IMR-90 (cell line): ENCODE data around the gene C17orf107. TPM values are rescaled to one million over a fixed set of nuclear protein-coding genes. Genes with fewer than 3 reads are reported as not detected.

Experiments
- ELK1 ChIP-seq: fragments of 150-350 bp; IDR thresholded peaks from 2 replicates; pipeline ENCODE4 v1.6.1; 2016; ENCODE audit warnings: low read depth, mild to moderate bottlenecking, low read length, moderate library complexity, borderline replicate concordance
- polyA plus RNA-seq, 3 experiments: library from polyadenylated mRNA; depleted of rRNA; stranded (reverse); fragments of >200 nt; gene quantifications; 2 replicates each; pipeline ENCODE4 v1.2.3, GENCODE V29; 2012; ENCODE audit warnings: low replicate concordance in 1 of 3
- total RNA-seq: library from RNA; depleted of rRNA; stranded (reverse); fragments of >200 nt; gene quantifications from 2 replicates; pipeline ENCODE4 v1.2.3, GENCODE V29; 2012; rRNA removed

Gene C17orf107
- total and polyA plus RNA-seq, 2 of the 4 experiments (the other 2 are of a cell fraction) = 0.54 to 0.82 TPM

- TF ChIP-seq ELK1 = no peak
Observed at GRCh38 chr17:4951486-4951885, 52.1 kb downstream of the C17orf107 start (continued).

Other genes starting within 250 kb of the C17orf107 start
- gene PELP1, start 195.4 kb upstream of the C17orf107 start, total RNA-seq = 6.3 and 9.2 TPM in 2 replicates
- gene PELP1, start 195.4 kb upstream of the C17orf107 start, polyA plus RNA-seq (2012; rRNA removed) = 20.8 and 24.0 TPM in 2 replicates
- gene ARRB2, start 188.9 kb upstream of the C17orf107 start, total RNA-seq = 3.9 and 6.1 TPM in 2 replicates
- 10.6 and 12.5 TPM in 2 replicates for gene ARRB2, start 188.9 kb upstream of the C17orf107 start, polyA plus RNA-seq (2012; rRNA removed)
- gene MED11, start 168.1 kb upstream of the C17orf107 start, total RNA-seq = 9.9 and 10.3 TPM in 2 replicates
- 23.3 and 24.1 TPM in 2 replicates for gene MED11, start 168.1 kb upstream of the C17orf107 start, polyA plus RNA-seq (2012; rRNA removed)
- under 0.01 TPM in 1 of 2 replicates, not detected in the other for gene ZMYND15, start 159.7 kb upstream of the C17orf107 start, total RNA-seq
- gene ZMYND15, start 159.7 kb upstream of the C17orf107 start, polyA plus RNA-seq (2012; rRNA removed) = 0.07 and 0.14 TPM in 2 replicates
- 0.28 and 0.36 TPM in 2 replicates for gene CXCL16, start 159.6 kb upstream of the C17orf107 start, total RNA-seq
- gene CXCL16, start 159.6 kb upstream of the C17orf107 start, polyA plus RNA-seq (2012; rRNA removed) = 1.2 and 1.6 TPM in 2 replicates
- not detected in 2 replicates for gene TM4SF5, start 127.7 kb upstream of the C17orf107 start, total RNA-seq
- not detected in 2 replicates for gene TM4SF5, start 127.7 kb upstream of the C17orf107 start, polyA plus RNA-seq (2012; rRNA removed)
- gene VMO1, start 113.2 kb upstream of the C17orf107 start, total RNA-seq = not detected in 2 replicates
- gene VMO1, start 113.2 kb upstream of the C17orf107 start, polyA plus RNA-seq (2012; rRNA removed) = 0.14 TPM in 1 of 2 replicates, not detected in the other
- gene GLTPD2, start 110.6 kb upstream of the C17orf107 start, total RNA-seq = not detected in 2 replicates
- not detected in 2 replicates for gene GLTPD2, start 110.6 kb upstream of the C17orf107 start, polyA plus RNA-seq (2012; rRNA removed)
- gene PSMB6, start 103.4 kb upstream of the C17orf107 start, total RNA-seq = 217 and 244 TPM in 2 replicates
- gene PSMB6, start 103.4 kb upstream of the C17orf107 start, polyA plus RNA-seq (2012; rRNA removed) = 254 and 291 TPM in 2 replicates
- gene PLD2, start 92.4 kb upstream of the C17orf107 start, total RNA-seq = 9.4 and 12.5 TPM in 2 replicates
- gene PLD2, start 92.4 kb upstream of the C17orf107 start, polyA plus RNA-seq (2012; rRNA removed) = 28.0 and 28.8 TPM in 2 replicates
- gene MINK1, start 66.2 kb upstream of the C17orf107 start, total RNA-seq = 12.2 and 12.8 TPM in 2 replicates
- gene MINK1, start 66.2 kb upstream of the C17orf107 start, polyA plus RNA-seq (2012; rRNA removed) = 40.9 and 41.3 TPM in 2 replicates
- under 0.01 TPM in 2 replicates for gene CHRNE, start 3.6 kb downstream of the C17orf107 start, total RNA-seq
- gene CHRNE, start 3.6 kb downstream of the C17orf107 start, polyA plus RNA-seq (2012; rRNA removed) = 0.21 and 0.24 TPM in 2 replicates
- gene GP1BA, start 32.7 kb downstream of the C17orf107 start, total RNA-seq = not detected in 2 replicates
- gene GP1BA, start 32.7 kb downstream of the C17orf107 start, polyA plus RNA-seq (2012; rRNA removed) = not detected in 2 replicates
- 30.8 and 35.0 TPM in 2 replicates for gene SLC25A11, start 40.5 kb downstream of the C17orf107 start, total RNA-seq
- gene SLC25A11, start 40.5 kb downstream of the C17orf107 start, polyA plus RNA-seq (2012; rRNA removed) = 62.2 and 68.2 TPM in 2 replicates
- gene RNF167, start 40.7 kb downstream of the C17orf107 start, total RNA-seq = 13.1 and 13.3 TPM in 2 replicates
- gene RNF167, start 40.7 kb downstream of the C17orf107 start, polyA plus RNA-seq (2012; rRNA removed) = 79.5 and 83.6 TPM in 2 replicates
- gene PFN1, start 49.0 kb downstream of the C17orf107 start, total RNA-seq = 348 and 432 TPM in 2 replicates
- 1,671 and 2,152 TPM in 2 replicates for gene PFN1, start 49.0 kb downstream of the C17orf107 start, polyA plus RNA-seq (2012; rRNA removed)
- gene ENO3, start 51.6 kb downstream of the C17orf107 start, total RNA-seq = 1.4 TPM in 2 replicates
- gene ENO3, start 51.6 kb downstream of the C17orf107 start, polyA plus RNA-seq (2012; rRNA removed) = 4.2 and 5.1 TPM in 2 replicates
- gene SPAG7, start 68.3 kb downstream of the C17orf107 start, total RNA-seq = 50.2 and 52.2 TPM in 2 replicates
- 108 and 115 TPM in 2 replicates for gene SPAG7, start 68.3 kb downstream of the C17orf107 start, polyA plus RNA-seq (2012; rRNA removed)
- 1.4 TPM in 2 replicates for gene CAMTA2, start 88.1 kb downstream of the C17orf107 start, total RNA-seq
- gene CAMTA2, start 88.1 kb downstream of the C17orf107 start, polyA plus RNA-seq (2012; rRNA removed) = 54.7 and 59.7 TPM in 2 replicates
- gene INCA1, start 98.0 kb downstream of the C17orf107 start, total RNA-seq = under 0.01 and 0.18 TPM in 2 replicates
- 0.51 and 0.92 TPM in 2 replicates for gene INCA1, start 98.0 kb downstream of the C17orf107 start, polyA plus RNA-seq (2012; rRNA removed)
- 27.4 and 28.6 TPM in 2 replicates for gene KIF1C, start 98.4 kb downstream of the C17orf107 start, total RNA-seq
- gene KIF1C, start 98.4 kb downstream of the C17orf107 start, polyA plus RNA-seq (2012; rRNA removed) = 28.7 and 31.6 TPM in 2 replicates
- not detected in 2 replicates for gene SLC52A1, start 135.9 kb downstream of the C17orf107 start, total RNA-seq
- gene SLC52A1, start 135.9 kb downstream of the C17orf107 start, polyA plus RNA-seq (2012; rRNA removed) = not detected in 2 replicates
- gene ZFP3, start 178.9 kb downstream of the C17orf107 start, total RNA-seq = 0.54 and 0.83 TPM in 2 replicates
- gene ZFP3, start 178.9 kb downstream of the C17orf107 start, polyA plus RNA-seq (2012; rRNA removed) = 0.60 and 0.75 TPM in 2 replicates
- gene ZNF232, start 212.3 kb downstream of the C17orf107 start, total RNA-seq = 6.4 and 6.5 TPM in 2 replicates
- gene ZNF232, start 212.3 kb downstream of the C17orf107 start, polyA plus RNA-seq (2012; rRNA removed) = 3.2 and 4.0 TPM in 2 replicates
- not detected in 2 replicates for gene USP6, start 216.5 kb downstream of the C17orf107 start, total RNA-seq
- 0.01 and 0.02 TPM in 2 replicates for gene USP6, start 216.5 kb downstream of the C17orf107 start, polyA plus RNA-seq (2012; rRNA removed)